Muscle layer of duodenum (tissue), 2 donors: Measurements from ENCODE around the gene SMIM24.
"Not testable (repeated sequence)": the region's sequence is repeated elsewhere in the genome, so short reads cannot be mapped to it uniquely, and the experiment has no call there.

Source experiments
- H3K27ac ChIP-seq: one replicate; pipeline ENCODE4 v1.7.0; 2013; ENCODE audit warnings: mild to moderate bottlenecking, low read length
- H3K27me3 ChIP-seq: one replicate; pipeline ENCODE4 v1.7.0; 2013; ENCODE audit warnings: low read depth, mild to moderate bottlenecking, control low read depth, low read length
- H3K36me3 ChIP-seq, 2 donors: one replicate each; pipeline ENCODE4 v1.7.0; 2013; ENCODE audit warnings: low read length in 2 of 2, control low read depth in 1 of 2, mild to moderate bottlenecking in 1 of 2; ENCODE audit not compliant: insufficient read depth in 2 of 2, control insufficient read depth in 1 of 2
- H3K4me1 ChIP-seq, 2 donors: one replicate each; pipeline ENCODE4 v1.7.0; 2013; ENCODE audit warnings: low read length in 2 of 2, mild to moderate bottlenecking in 2 of 2, control low read depth in 1 of 2, moderate library complexity in 1 of 2; ENCODE audit not compliant: insufficient read depth in 2 of 2, control insufficient read depth in 1 of 2
- H3K4me3 ChIP-seq, 2 donors: one replicate each; pipeline ENCODE4 v1.7.0; 2013; ENCODE audit warnings: low read length in 2 of 2, low read depth in 1 of 2, mild to moderate bottlenecking in 1 of 2
- H3K9me3 ChIP-seq, 2 donors: one replicate each; pipeline ENCODE4 v1.7.0; 2013; ENCODE audit warnings: low read length in 2 of 2, control low read depth in 1 of 2, mild to moderate bottlenecking in 1 of 2; ENCODE audit not compliant: control insufficient read depth in 1 of 2
- donor health status: healthy.

Gene SMIM24

DNA sequence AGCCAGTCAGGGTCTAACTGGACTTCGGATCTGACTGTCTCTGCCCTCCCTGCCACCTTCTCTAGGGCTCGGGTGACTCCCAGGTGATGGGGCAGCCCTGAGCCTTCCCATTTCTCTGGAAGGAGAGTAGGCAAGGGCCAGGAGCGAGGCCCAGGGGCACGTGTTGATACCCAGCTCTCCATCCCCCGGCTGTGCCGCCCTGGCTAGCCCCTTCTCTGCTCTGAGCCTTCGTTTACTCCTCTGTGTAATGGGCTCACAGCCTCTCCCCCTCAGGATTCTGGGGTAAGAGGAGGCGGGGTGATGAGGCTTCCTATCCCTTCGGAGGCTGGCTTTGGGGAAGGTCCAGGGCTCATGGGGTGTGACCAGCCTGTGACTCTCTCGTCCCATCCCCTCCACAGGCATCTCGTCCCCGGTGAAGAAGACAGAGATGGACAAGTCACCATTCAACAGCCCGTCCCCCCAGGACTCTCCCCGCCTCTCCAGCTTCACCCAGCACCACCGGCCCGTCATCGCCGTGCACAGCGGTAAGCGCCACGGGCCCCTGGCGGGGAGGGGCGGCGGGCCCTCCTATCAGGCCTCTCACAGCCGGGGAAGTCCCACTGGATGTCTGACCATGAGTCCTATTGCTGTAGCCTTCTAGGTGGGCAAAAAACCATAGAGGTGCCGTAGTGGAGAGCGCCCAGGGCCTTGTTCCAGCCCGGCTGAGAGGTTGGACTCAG is 31.6 kb downstream of the SMIM24 start:
- no peak overlapping the region for H3K4me3 ChIP-seq
- no peaks in the 10 kb centered on the region for H3K9me3 ChIP-seq
- no peak overlapping the region for H3K27ac ChIP-seq
- peaks cover 22 to 65% of the 10 kb centered on the region in 2 donors for H3K36me3 ChIP-seq
- H3K27me3 ChIP-seq = no peaks in the 10 kb centered on the region
- H3K4me1 ChIP-seq = peaks cover 0 to 24% of the 10 kb centered on the region in 2 donors

DNA sequence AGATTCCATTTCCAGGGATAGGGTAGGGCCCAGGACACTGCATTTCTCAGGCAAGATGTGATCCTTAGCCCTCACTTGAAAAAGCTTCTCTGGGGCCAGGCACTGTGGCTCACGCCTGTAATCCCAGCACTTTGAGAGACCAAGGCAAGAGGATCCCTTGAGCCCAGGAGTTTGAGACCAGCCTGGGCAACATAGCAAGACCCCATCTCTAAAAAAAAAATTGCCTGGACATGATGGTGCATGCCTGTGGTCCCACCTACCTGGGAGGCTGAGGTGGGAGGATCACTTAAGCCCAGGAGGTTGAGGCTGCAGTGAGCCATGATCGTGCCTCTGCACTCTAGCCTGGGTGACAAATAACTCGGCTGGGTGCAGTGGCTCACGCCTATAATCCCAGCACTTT is 33.7 kb downstream of the SMIM24 start:
- H3K27ac ChIP-seq, H3K27me3 ChIP-seq, H3K9me3 ChIP-seq, H3K4me3 ChIP-seq: not testable (repeated sequence)
- Histone ChIP-seq H3K4me1 (peaks cover 0 to 33% of the 10 kb centered on the region in 2 donors), H3K36me3 (peaks cover 15 to 55% of the 10 kb centered on the region in 2 donors)

DNA sequence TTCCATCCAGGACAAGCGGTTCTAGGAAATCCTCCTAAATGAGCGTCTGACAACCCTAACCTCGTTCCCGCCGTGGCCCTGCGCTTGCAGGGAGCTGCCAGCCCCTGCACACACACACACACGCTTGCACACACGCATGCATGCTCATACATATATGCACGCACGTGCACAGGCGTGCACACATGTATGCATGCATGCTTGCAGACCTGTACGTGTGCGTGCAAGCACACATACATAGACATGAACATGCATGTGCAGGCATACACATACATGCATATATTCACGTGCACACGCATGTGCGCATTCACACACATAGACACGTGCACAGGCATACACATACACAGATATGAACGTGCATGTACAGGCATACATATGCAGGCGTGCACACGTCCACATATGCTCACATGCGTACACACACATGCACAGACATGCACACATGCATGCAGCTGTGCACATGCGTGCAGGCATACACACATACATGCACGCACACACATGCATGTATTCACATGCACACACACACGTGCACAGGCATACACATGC is 35.6 kb downstream of the SMIM24 start:
- H3K4me3 ChIP-seq = peak overlapping the region in 1 of 2 donors; percentile 26
- H3K36me3 ChIP-seq = peaks cover 19 to 58% of the 10 kb centered on the region in 2 donors
- H3K27ac ChIP-seq = no peak overlapping the region
- H3K9me3 ChIP-seq = no peaks in the 10 kb centered on the region
- H3K27me3 ChIP-seq = no peaks in the 10 kb centered on the region
- H3K4me1 ChIP-seq = peaks cover 0 to 37% of the 10 kb centered on the region in 2 donors

DNA sequence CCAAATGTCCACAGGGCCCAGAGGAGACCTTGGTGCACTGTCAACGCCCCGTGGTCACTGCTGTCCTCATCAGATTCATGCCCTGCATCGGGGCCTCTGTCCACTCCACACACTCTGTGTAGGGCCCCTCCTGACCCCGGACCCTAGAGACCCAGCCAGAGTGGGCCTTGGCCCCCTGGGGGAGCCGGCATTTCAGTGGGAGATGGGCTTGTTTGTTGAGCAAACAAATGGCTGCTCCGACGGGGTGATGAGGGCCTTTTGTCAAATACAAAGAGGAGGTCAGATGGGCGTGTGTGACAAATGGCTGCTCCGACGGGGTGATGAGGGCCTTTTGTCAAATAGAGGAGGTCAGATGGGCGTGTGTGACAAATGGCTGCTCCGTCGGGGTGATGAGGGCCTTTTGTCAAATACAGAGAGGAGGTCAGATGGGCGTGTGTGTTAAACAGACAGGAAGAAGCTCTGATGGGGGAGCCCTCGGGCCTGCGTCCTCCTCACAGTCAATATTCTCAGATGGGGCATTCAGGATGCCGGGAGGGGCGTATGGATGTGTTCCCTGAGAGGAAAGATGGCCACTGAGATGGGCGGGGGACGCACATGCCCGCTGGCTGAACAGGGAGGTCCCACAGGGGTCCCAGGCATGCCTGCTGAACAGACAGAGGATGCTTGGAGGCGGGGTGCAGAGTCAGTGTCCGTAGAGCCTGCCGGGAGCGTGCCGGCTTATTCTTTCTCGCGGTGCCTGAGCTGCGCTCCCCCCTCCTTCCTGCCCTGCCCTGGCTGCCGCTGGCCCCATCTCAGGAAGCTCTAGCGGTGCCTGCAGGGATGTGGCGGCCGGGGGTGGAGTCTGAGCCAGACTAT is 36.3 kb downstream of the SMIM24 start:
- Histone ChIP-seq H3K27me3 (no peaks in the 10 kb centered on the region), H3K4me3 (peak overlapping the region in 1 of 2 donors; percentile 26), H3K27ac (no peak overlapping the region), H3K9me3 (no peaks in the 10 kb centered on the region), H3K4me1 (peaks cover 0 to 37% of the 10 kb centered on the region in 2 donors), H3K36me3 (peaks cover 16 to 55% of the 10 kb centered on the region in 2 donors)

DNA sequence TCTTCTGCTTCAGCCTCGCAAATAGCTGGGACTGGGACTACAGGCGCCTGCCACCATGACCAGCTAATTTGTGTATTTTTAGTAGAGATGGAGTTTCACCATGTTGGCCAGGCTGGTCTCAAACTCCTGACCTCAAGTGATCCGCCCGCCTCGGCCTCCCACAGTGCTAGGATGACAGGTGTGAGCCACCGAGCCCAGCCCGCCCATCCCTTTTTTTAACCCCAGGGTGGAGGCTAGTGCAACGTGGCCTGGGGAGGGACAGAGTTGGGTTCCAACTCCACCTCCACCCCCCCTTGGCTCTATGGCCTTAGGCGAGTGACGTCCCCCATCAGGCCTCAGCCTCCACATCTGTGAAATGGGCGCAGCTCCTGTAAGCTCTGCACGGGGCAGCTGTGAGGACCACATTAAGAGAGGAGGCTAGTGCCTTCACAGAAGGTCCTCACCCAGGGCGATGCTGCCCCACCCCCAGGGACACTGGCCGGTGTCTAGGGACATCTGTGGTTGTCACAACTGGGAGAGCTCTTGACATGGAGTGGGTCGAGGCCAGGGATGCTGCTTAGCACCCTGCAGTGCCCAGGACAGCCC is 37.7 kb downstream of the SMIM24 start:
- no peak overlapping the region for H3K27ac ChIP-seq
- H3K9me3 ChIP-seq = no peaks in the 10 kb centered on the region
- H3K4me1 ChIP-seq = peaks cover 0 to 37% of the 10 kb centered on the region in 2 donors
- peaks cover 19 to 55% of the 10 kb centered on the region in 2 donors for H3K36me3 ChIP-seq
- no peaks in the 10 kb centered on the region for H3K27me3 ChIP-seq
- no peak overlapping the region for H3K4me3 ChIP-seq

DNA sequence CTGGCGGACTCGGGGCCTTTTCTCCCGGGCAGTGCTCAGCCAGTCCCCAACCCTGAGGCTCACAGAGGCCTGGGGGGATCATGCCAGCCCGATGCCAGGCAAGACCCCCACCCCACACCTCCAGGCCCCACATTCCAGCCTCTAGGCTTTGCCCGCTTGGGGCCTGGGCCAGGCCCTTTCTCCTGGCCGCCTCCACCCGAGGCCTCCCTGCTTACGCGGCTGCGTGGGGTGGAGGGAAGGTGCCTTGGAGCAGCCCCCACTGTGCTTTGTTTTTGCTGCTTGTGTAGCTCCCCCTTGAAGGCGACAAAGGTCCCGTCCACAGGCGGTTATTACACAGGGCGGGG is 38.4 kb downstream of the SMIM24 start:
- H3K9me3 ChIP-seq = no peaks in the 10 kb centered on the region
- peaks cover 19 to 59% of the 10 kb centered on the region in 2 donors for H3K36me3 ChIP-seq
- no peak overlapping the region for H3K4me3 ChIP-seq
- peaks cover 0 to 37% of the 10 kb centered on the region in 2 donors for H3K4me1 ChIP-seq
- H3K27ac ChIP-seq = no peak overlapping the region
- H3K27me3 ChIP-seq = no peaks in the 10 kb centered on the region

DNA sequence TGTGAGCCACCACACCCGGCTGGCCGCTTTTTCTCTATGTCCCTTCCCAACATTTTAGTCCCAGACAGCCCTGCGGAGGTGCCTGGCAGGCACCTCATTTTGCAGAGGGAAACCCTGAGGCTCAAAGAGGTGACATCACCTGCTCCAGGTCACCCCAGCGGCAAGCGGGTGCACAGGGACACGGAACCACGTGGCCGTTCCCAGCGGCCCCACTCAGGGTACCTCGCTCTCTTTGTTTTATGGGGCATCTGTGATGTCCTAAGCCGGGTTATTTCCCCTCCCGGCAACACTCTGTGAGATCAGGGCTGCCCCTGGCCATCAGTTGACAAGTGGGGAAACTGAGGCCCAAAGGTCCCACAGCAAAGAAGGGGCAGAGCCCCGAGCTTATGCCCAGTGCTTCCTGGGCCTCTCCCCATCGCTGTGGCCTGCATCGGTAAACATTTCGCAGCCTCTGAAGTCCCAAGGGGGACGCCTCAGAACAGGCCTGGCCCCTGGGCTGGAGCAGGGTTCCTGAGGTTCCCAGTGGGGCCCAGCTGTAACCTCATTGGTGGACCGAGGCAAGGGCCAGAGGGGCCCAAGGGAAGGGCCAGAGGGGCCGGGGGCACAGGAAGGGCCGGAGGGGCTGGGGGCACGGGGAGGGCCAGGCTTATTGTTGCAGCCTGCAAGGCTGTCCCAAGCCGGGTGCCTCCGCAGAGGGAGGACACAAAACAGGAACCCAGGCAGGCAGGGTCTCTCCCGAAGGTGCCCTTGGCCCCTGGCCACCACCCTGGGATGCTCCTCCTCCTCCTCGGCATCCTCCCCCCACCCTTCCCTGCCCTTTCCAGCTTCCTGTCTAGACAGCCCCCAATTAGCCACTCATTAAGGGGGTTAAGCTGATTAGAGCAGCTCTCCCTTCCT is 39.0 kb downstream of the SMIM24 start:
- peaks cover 0 to 37% of the 10 kb centered on the region in 2 donors for H3K4me1 ChIP-seq

DNA sequence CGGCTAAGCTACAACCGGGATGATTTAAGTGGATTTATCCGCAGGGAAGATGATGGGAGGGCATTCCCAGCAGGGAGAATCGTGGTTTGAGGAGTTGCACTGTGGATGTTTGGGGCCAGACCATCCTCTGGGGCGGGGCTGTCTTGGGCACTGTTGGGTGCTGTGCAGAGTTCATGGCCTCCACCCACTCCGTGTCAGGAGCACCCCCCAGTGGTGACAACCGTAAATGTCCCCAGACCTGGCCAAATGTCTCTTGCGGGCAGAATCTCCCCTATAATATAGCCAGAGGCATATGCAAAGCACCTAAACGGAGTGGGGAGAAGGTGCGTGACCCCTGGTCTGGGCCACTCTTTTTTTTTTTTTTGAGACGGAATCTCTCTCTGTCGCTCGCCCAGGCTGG is 40.2 kb downstream of the SMIM24 start:
- peaks cover 4 to 38% of the 10 kb centered on the region in 2 donors for H3K4me1 ChIP-seq

More for the DNA sequence above, 39.0 kb downstream of the SMIM24 start:
- H3K4me3 ChIP-seq = no peak overlapping the region
- H3K27ac ChIP-seq = no peak overlapping the region
- H3K36me3 ChIP-seq = peaks cover 19 to 63% of the 10 kb centered on the region in 2 donors
- H3K9me3 ChIP-seq = no peaks in the 10 kb centered on the region
- no peaks in the 10 kb centered on the region for H3K27me3 ChIP-seq

DNA sequence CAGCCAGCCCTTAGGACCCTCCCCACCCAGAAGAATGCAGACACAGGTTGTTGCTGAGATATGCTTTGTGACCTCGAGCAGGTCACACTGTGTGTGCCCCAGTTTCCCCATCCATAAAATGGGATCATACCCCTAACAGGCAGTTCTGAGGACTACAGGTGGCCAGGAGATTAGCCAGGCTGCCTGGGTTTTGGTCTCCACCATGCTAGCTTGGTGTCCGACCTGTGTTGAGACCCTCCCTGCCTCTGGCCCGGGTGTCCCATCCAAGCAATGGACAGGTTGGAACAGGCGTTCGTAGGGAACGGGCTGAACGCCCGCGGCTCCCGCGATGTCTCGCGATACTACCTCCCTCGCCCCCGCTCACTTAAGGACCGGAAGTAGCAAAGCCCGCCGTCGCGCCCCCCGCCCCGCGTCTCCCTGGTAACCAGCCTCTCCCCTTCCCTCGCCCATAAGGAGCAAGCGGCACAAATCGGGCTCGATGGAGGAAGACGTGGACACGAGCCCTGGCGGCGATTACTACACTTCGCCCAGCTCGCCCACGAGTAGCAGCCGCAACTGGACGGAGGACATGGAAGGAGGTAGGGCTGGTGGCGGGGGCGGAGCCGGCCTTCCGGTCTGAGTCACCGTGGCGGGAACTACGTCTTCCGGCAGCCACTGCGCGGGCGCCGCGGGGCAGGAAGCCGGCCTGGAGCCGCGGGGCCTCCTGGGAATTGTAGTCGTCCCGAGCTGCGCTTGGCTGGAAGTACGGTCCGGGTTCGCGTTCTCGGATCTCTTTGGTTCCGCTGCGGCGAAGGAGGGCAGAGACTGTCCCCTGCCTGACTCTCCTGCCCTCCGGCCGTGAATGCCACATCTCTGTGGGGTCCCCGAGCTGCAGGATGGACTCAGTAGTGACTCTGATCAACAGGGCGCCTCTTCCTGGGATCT is 45.4 kb downstream of the SMIM24 start:
- H3K4me1 ChIP-seq = peaks cover 9 to 26% of the 10 kb centered on the region in 2 donors
- peaks cover 15 to 40% of the 10 kb centered on the region in 2 donors for H3K36me3 ChIP-seq
- H3K4me3 ChIP-seq = peak overlapping the region; percentile 51 to 70
- peak overlapping the region; percentile 85 for H3K27ac ChIP-seq
- H3K27me3 ChIP-seq = no peaks in the 10 kb centered on the region
- H3K9me3 ChIP-seq = no peaks in the 10 kb centered on the region

More for the DNA sequence above, 40.2 kb downstream of the SMIM24 start:
- Histone ChIP-seq H3K27me3 (no peaks in the 10 kb centered on the region), H3K36me3 (peaks cover 15 to 51% of the 10 kb centered on the region in 2 donors), H3K27ac (no peak overlapping the region), H3K9me3 (no peaks in the 10 kb centered on the region), H3K4me3 (no peak overlapping the region)
